Erythroblast (primary cell): Measurements from ENCODE around the gene IL1A.

Experiments used
- DNase-seq, 2 experiments: peaks; one replicate each; lab custom pipeline; 2025; lab: John Stamatoyannopoulos, UW
- GATA1 ChIP-seq: IDR thresholded peaks from 2 replicates; pipeline ENCODE4 v1.6.1; 2011; ENCODE audit warnings: low read depth, mild to moderate bottlenecking, control low read depth, low read length, moderate library complexity
- POLR2A ChIP-seq: IDR thresholded peaks from 2 replicates; pipeline ENCODE4 v1.6.1; 2011; ENCODE audit warnings: mild to moderate bottlenecking, low read length

The IL1A gene

GRCh38 chr2:112752667-112753066, 31.6 kb downstream of the IL1A start:
- DNase-seq, result no peak
- TF ChIP-seq POLR2A (no peak), GATA1 (no peak)

- no peak for DNase-seq
- TF ChIP-seq POLR2A (no peak), GATA1 (no peak)
These were observed 32.7 kb downstream of the IL1A start for GRCh38 chr2:112751451-112752197.

GRCh38 chr2:112750560-112750843, 33.8 kb downstream of the IL1A start:
- no peak for DNase-seq
- TF ChIP-seq GATA1 (no peak), POLR2A (no peak)

GRCh38 chr2:112749755-112750559, 34.3 kb downstream of the IL1A start:
- peak; percentile 76 to 88 for DNase-seq
- TF ChIP-seq GATA1, result no peak
- no peak for TF ChIP-seq POLR2A

- TF ChIP-seq POLR2A (no peak), GATA1 (no peak)
- no peak for DNase-seq
These were observed 43.8 kb downstream of the IL1A start for GRCh38 chr2:112740527-112740926.

GRCh38 chr2:112737542-112738232, 46.6 kb downstream of the IL1A start:
- no peak for DNase-seq
- TF ChIP-seq GATA1 (no peak), POLR2A (no peak)

- no peak for DNase-seq
- no peak for TF ChIP-seq GATA1
- TF ChIP-seq POLR2A, result no peak
These were observed 50.4 kb downstream of the IL1A start for GRCh38 chr2:112733871-112734270.

GRCh38 chr2:112733456-112733855, 50.8 kb downstream of the IL1A start:
- TF ChIP-seq POLR2A (no peak), GATA1 (no peak)
- no peak for DNase-seq

- DNase-seq, result no peak
- no peak for TF ChIP-seq POLR2A
- no peak for TF ChIP-seq GATA1
These were observed 52.8 kb downstream of the IL1A start for GRCh38 chr2:112731479-112731878.

GRCh38 chr2:112730791-112731190, 53.5 kb downstream of the IL1A start:
- no peak for TF ChIP-seq GATA1
- TF ChIP-seq POLR2A, result no peak
- DNase-seq, result no peak

GRCh38 chr2:112730216-112730615, 54.1 kb downstream of the IL1A start:
- DNase-seq, result no peak
- TF ChIP-seq POLR2A (no peak), GATA1 (no peak)

GRCh38 chr2:112728378-112729175, 55.7 kb downstream of the IL1A start:
- TF ChIP-seq POLR2A (no peak), GATA1 (no peak)
- DNase-seq, result peak; percentile 51 to 53

GRCh38 chr2:112728029-112728362, 56.3 kb downstream of the IL1A start:
- TF ChIP-seq POLR2A (no peak), GATA1 (no peak)
- DNase-seq, result peak; percentile 51 to 73
